ENCODE results near the gene CTSF.
A peak's percentile ranks its signal among the peaks of the same experiment; 100 is the strongest.
"Not testable (repeated sequence)": the region's sequence is repeated elsewhere in the genome, so short reads cannot be mapped to it uniquely, and the experiment has no call there.

CTSF gene

DNA sequence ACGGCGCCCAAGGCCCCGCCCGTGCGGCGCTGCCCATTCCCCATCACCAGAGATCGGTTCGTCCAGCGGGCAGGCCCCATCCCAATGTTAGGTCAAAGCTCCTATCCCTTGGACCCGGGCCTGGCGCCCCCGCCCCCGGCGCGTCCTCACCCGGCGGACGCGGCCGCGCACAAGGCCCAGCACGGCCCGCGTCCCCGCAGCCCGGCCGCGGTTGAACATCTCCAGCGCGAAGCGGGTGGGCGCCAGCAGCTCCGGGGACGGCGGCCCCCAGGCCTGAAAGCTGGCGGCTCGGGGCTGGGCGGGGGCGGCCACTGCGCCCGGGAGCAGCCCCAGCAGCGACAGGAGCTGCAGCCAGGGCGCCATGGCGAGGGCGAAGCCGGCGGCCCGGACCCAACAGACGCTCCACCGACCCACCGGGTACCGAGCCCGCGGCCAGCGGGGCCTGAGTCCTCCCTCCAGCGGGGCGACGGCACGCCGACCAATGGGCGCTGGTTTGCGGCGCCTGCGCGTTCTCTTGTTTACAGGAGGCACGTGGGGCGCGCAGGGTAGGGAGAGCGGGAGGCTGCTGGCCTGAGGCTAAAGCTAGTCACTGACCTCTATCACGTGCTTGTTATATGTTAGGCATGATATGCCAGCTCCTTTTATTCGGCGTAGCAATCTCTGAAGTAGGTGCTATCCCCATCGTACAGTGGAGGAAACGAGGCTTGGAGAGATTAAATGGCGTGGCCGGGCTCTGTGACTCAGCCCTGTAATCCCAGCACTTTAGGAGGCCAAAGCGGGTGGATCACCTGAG lies at the start of gene CTSF:
TSS of gene CTSF (minus strand) at position 483 of the 793 bp plus-strand sequence. CDS start at position 363, 120 bp downstream.
- DNase-seq, result peak; percentile 77 to 80

DNA sequence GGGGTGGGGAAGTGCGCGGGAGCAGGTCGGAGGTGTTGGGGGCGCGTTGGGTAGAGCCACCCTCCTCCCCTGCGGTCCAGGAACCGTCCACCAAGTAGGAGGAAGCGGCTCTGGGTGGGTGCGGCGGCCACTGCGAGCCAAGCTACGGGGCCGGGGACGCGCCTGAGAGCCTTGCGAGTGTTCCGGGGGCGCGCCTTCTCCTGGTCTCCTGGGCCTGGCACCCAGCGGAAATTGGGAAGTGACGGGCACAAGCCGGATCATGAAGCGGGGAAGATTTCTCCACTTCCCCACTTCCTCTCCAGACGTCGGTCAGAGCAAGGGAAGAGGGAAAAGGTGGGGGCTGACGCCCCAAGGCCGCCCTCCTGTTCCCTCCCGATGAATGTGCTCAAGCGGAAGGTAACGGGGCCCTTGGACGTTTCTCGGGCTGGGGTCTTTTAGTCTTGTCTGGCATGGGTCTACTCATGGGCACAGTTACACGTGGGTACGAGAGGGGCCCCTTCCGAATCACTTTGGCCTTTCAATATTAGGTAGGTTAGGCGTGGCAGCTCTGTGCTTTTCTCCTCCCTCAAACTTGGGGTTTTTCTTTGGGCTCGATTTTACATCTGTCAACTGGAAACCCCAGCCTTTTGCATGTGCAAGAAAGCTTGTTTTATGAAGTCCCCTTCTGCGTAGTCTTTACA lies 48.9 kb upstream of the CTSF start:
- peak; percentile 22 to 61 for DNase-seq

DNA sequence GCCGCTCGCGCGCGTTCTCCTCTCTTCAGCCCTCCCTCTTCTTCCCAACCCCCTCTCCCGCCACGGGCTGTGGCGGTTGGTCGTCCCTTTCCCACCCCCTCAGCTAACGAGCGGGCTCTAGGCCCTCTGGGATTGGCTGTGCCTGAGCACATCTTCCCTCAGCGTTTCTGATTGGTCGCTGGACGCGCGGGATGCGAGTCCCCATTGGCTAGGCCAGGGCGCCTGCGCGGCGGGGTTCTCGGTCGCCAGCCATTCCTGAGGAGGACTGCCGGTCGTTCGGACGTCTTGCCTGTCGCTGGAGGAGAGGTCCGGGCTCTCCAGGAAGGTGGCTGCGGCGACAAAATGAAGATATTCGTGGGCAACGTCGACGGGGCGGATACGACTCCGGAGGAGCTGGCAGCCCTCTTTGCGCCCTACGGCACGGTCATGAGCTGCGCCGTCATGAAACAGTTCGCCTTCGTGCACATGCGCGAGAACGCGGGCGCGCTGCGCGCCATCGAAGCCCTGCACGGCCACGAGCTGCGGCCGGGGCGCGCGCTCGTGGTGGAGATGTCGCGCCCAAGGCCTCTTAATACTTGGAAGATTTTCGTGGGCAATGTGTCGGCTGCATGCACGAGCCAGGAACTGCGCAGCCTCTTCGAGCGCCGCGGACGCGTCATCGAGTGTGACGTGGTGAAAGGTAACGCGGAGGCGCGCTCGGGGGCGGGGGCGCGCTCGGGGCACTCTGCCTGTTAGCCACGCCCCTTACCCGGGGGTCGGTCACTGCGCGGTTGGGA lies 48.2 kb upstream of the CTSF start, which contains the start of gene RBM14:
TSS of gene RBM14 (plus strand) at position 252 of the 776 bp plus-strand sequence. CDS start at position 343, 91 bp downstream.
- peak; percentile 99 for DNase-seq

- no peak for DNase-seq
These were observed 45.7 kb upstream of the CTSF start for GRCh38 chr11:66614073-66614472.

DNA sequence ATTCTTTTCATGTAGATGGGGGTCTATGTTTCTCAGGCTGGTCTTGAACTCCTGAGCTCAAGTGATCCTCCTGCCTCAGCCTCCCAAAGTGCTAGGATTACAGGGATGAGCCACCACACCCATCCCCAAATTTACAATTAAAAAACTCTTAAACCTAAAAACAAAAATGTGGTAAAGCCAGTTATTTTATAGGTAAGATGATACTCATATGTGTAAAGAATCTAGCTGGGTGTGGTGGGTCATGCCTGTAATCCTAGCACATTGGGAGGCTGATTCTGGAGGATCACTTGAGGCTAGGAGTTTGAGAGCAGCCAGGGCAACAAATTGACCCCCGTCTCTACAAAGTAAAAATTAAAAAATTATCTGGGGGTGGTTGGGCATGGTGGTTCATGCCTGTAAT lies 44.1 kb upstream of the CTSF start:
- DNase-seq, result no peak

- DNase-seq, result no peak
These were observed 41.6 kb upstream of the CTSF start for GRCh38 chr11:66609721-66610617.

- no peak for DNase-seq
These were observed 38.9 kb upstream of the CTSF start for GRCh38 chr11:66607126-66607834.

GRCh38 chr11:66606608-66607007 lies 38.2 kb upstream of the CTSF start:
- DNase-seq, result not testable (repeated sequence)

DNA sequence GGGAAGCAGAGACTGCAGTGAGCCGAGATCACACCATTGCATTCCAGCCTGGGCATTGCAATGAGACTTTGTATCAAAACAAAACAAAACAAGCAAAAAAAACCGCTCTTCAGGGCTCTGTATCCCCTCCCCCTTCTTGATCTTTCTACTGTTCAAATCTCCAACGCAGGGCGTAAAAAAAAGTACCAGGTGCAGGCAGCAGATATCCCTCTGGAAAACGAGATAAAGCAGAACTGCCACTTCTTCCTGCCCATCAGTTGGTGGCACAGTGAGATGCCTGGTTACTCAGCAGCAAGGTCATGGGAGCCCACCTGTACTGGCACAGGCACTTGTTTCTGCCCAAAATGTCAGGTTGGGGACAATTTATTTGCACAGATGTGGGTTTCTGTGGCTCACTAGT lies 35.7 kb upstream of the CTSF start:
- no peak for DNase-seq

DNA sequence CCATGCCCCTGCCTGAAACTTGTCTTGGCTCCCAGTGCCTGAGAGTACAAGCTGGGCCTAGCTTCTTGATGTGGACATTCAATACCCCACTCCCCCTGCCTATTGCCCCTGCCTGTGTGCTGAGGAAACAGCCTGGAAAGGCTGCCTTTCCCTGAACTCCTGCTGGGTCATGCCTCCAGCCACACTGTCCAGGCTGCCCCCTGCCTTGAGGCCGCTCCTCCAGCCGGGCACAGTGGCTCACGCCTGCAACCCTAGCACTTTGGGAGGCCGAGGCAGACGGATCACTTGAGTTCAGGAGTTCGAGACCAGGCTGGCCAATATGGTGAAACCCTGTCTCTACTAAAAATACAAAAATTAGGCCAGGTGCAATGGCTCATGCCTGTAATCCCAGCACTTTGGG lies 34.7 kb upstream of the CTSF start:
- no peak for DNase-seq

- no peak for DNase-seq
These were observed 32.3 kb upstream of the CTSF start for GRCh38 chr11:66600631-66601233.

GRCh38 chr11:66600219-66600618 lies 31.8 kb upstream of the CTSF start:
- DNase-seq, result no peak

GRCh38 chr11:66598993-66599392 lies 30.6 kb upstream of the CTSF start:
- no peak for DNase-seq

GRCh38 chr11:66595245-66595904 lies 27.0 kb upstream of the CTSF start:
- no peak for DNase-seq

- DNase-seq, result no peak
These were observed 25.2 kb upstream of the CTSF start for GRCh38 chr11:66593650-66594049.

DNA sequence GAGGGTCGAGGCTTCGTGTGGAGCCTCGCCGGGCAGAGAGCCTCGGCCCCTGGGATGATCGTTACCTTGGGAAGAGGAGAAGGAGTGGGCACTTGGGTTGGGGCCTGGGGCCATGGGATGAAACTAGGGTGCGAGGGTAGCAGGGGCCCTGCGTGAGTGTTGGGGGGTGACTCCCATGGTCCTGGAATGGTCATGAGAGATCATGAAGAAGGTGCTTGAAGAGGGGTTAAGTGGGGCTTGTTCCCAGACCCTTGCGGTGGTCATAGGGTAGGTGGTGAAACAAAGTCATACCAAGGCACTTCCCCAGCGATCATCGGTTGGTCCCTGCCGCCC lies 24.9 kb upstream of the CTSF start:
- no peak for DNase-seq

DNA sequence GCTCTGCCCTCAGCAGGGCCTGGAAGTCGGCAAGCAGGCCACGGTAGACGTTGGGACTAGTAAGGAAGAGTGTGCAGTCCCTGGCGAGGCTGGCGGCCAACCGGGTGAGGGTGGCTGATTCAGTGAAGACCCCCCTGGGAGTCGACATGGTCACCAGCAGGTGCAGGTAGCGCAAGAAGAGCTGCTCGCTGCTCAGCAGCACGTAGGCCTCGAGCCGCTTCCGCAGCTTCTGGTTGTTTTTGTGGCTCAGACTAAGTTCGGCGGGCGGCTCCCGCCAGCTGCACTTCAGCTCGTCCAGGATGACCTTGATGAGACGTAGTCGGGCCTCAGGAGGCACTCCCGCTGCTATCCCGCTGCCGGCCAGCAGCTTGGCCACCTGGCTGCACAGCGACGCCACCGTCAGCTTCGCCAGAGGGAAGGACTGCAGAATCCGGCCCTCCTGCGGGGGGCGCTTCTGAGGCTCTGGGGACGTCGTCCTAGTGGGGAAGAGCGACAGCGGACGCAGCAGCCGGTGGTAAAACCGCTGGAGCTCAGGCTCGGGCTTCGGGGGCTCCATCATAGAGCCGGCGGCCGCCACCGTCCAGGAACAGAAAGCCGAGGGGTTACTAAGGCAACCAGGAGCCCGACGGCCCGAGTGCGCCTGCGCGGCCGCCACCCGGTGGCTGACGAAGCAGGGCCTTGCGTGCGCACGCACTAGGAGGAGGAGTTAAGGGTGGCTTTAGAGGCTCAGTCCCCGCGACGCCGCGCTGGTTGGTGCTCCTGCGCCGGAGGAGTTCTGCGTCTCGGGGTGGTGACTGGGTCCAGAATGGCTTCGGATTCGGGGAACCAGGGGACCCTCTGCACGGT lies 24.3 kb upstream of the CTSF start, which contains the start of the genes CCDC87 and CCS:
TSS of gene CCDC87 (minus strand) at position 607 of the 846 bp plus-strand sequence. CDS start at position 559, 48 bp downstream.
TSS of gene CCS (plus strand) at position 729 of the 846 bp plus-strand sequence. CDS start at position 806, 77 bp downstream.
- peak; percentile 99 for DNase-seq

GRCh38 chr11:66591175-66591574 lies 22.8 kb upstream of the CTSF start:
- no peak for DNase-seq

DNA sequence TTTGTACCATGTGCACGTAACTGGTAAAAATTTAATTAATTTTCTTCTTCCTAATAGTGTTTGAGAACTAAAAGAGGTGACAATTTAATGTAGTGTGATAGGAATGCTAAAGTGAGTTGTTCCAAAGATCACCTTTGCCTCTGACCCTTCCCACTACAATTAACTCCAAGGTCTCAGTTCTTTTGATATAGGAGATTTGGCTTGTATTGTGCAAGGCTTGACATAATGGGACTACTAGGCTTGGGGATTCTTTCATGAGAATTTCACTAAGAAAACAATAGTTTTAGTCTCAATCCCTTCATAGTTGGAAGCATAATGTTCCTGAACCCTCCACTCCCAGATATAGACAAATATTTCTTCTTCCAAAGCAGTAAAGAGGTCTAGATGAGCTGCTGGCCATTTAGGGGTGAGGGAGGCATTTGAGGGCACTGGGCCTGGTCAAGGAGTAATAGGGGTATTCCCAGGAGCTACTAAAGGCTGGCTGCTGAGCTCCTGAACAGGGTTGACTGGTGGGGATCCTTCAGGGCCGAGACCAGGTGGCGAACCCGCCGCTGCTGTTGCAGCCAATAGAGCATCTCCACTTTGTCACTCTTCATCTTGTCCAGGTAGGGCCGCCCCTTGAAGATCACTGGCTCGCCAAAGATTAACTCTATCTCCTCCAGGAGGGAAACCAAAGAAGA lies 21.7 kb upstream of the CTSF start:
- DNase-seq, result no peak

Data from CD4-positive, alpha-beta T cell treated with Interferon alpha-2 for 1 hour (primary cell).